Stromal cell of bone marrow (primary cell): ENCODE data around the gene TPT1.
"Not testable (repeated sequence)": the region's sequence is repeated elsewhere in the genome, so short reads cannot be mapped to it uniquely, and the experiment has no call there.

ENCODE experiments used
- DNase-seq: peaks from one replicate; pipeline ENCODE4 v3.0.0-alpha.2; 2012; ENCODE audit warnings: low read depth

The TPT1 gene

GRCh38 chr13:45302507-45302906 lies 38.5 kb downstream of the TPT1 start:
- DNase-seq = no peak

DNA sequence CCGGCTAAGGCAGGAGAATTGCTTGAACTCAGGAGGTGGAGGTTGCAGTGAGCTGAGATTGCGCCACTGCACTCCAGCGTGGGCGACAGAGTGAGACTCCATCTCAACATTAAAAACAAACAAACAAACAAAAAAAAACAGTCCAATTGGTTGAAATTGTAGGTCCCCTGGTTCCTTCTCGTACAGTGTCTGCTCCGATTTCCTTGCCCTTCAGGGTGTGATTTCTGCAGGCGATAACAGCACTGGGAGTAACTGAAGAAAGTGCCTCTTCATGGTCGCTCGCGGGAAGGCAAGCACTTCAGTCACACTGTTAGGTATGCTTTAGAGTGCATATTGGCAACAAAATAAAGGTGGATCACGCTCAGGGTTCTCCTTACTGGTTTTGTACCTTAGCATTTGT lies 39.7 kb downstream of the TPT1 start:
- DNase-seq = no peak

- DNase-seq = no peak
Observed at GRCh38 chr13:45300190-45300985, 40.6 kb downstream of the TPT1 start.

DNA sequence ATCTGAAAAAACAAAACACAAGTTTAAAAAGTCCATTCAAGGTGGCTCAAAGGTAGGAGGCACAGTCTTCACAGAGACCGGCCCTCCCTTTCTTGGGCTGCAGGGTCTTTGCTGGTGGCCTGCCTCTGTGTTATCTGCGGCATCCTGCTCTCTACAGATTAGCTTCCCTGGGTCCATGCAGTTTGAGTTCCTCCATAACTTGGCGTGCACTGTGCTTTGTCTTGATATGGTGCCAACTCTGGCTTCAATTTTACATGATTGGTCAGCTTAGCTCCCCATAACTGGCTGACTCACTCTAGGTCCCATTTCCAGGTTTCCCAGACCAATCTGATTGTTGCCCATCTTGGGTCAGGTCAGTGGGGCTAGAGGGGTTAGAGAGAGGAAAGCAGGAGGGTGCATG lies 41.8 kb downstream of the TPT1 start:
- no peak for DNase-seq

DNA sequence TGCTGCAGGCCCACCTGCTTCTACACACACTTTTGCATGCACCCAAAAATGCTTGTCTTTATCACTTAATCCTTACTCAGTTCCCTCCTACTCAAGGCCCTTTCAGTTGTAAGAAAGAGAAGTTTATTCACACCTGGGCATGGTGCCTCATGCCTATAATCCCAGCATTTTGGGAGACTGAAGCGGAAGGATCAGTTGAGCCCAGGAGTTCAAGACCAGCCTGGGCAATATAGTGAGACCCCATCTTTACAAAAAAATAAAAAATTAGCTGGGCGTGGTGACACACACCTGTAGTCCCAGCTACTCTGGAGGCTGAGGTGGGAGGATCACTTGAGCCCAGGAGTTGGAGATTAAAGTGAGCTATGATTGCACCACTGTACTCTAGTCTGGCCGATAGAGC lies 42.4 kb downstream of the TPT1 start:
- not testable (repeated sequence) for DNase-seq

DNA sequence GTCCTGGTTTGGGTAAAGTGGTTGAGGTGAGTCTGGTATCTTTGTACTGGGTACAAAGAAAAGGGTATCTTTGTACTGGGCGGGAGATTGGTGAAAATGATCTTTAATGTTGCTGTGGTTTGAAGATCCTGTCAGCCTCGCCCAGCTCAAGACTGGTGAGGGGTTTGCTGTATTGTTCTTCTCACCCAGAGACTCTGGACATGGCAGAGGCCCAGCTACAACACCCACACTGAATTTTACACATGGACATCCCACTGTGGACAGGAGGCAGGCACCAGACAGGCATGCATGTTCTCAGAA lies 42.8 kb downstream of the TPT1 start:
- DNase-seq = no peak

- DNase-seq = no peak
Observed at GRCh38 chr13:45297456-45298205, 43.4 kb downstream of the TPT1 start.

GRCh38 chr13:45296259-45296658 lies 44.7 kb downstream of the TPT1 start:
- DNase-seq = no peak

DNA sequence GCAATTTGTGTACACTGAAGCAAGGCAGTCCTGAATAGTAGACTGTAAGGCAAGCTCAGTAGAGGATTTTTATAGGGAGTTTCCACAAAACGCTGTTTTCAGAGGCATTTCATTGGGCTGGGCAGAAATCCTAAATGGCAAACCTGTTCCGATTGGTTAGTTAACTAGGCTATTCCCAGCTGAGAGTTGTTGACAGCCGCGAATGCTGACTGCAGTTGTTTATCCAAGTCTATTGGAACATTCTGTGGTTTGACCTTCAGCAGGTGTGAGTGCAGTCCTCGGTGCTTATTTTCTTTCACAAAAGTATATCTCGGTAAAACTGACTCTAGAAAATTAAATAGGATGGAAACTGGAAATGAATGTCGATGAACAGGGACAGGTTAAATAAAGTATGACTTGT lies 45.4 kb downstream of the TPT1 start:
- no peak for DNase-seq

- DNase-seq = no peak
Observed at GRCh38 chr13:45292176-45292575, 48.8 kb downstream of the TPT1 start.

DNA sequence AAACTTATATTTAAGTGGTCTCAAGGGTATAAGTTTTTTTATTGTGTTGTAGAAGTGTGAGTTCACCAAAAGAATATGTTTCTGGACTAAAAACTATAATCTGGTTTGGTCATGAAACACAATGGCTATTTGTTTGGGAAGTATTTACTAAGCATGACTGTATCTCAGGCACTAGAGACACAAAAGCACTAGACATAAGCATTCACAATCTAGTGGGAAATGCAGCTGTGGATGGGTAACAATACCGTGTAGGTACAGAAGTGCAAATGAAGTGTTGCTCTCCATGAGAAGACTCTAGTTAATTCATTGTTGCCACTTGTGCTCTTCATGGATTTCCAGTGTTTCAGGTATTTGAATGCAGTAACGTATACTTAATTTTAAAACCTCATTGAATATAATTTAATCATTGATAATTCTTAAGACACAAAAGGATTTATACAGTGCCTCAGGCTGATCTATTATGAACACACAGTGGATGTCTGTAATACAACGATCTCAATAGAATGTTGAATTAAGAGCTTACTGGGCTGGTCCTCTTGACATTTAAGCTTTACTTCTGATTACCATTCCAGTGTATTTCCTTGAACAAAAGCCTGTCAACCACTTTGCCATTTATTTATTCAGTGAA lies 50.9 kb downstream of the TPT1 start:
- no peak for DNase-seq
